Left lung (tissue), 10 donors: ENCODE data around the gene CHAD. TPM values are rescaled to one million over a fixed set of nuclear protein-coding genes. Genes with fewer than 3 reads are reported as not detected.
A peak's percentile ranks its signal among the peaks of the same experiment; 100 is the strongest.

ENCODE experiments used
- ATAC-seq: fragments of 200-7000 bp; cut with Tn5 transposase; one replicate; pipeline ENCODE4 v1.9.1; 2020; ENCODE audit warnings: moderate library complexity
- DNase-seq, 4 donors: peaks; one replicate each; pipeline ENCODE4 v3.0.0-alpha.2; 2013 to 2020
- H3K27ac ChIP-seq, 2 donors: fragments of 200-600 bp; sonication (generic) in 1 of 2; one replicate each; pipeline versions ENCODE4 v1.5.0 to v1.8.0; 2020 to 2021
- H3K27me3 ChIP-seq, 2 donors: fragments of 200-600 bp; sonication (generic) in 1 of 2; one replicate each; pipeline versions ENCODE4 v1.5.0 to v1.8.0; 2020 to 2021
- H3K36me3 ChIP-seq, 2 donors: fragments of 200-600 bp; sonication (generic) in 1 of 2; one replicate each; pipeline versions ENCODE4 v1.5.0 to v1.8.0; 2020 to 2021
- H3K4me1 ChIP-seq, 2 donors: fragments of 200-600 bp; one replicate each; pipeline ENCODE4 v1.8.0; 2021
- H3K4me3 ChIP-seq, 2 donors: fragments of 200-600 bp; sonication (generic) in 1 of 2; one replicate each; pipeline versions ENCODE4 v1.5.0 to v1.8.0; 2020 to 2021; ENCODE audit warnings: mild to moderate bottlenecking in 1 of 2
- H3K9me3 ChIP-seq, 2 donors: fragments of 200-600 bp; sonication (generic) in 1 of 2; one replicate each; pipeline versions ENCODE4 v1.5.0 to v1.8.0; 2020 to 2021
- intact Hi-C, 2 donors: fragments of 100-400 bp; cut with DNase I; formaldehyde crosslinking; loops; one replicate each; pipeline versions ENCODE4 v1.11.2 to v1.14.2; 2022
- polyA plus RNA-seq, 6 donors: library from polyadenylated mRNA; unstranded; fragments of 120-200 nt; gene quantifications; one replicate each; pipeline ENCODE4 v1.2.1, GENCODE V29; 2013; ENCODE audit not compliant: insufficient read length in 6 of 6
- total RNA-seq, 2 donors: library from RNA; stranded (reverse); fragmentation: NEBNext Ultra II Directional; extraction: Animal tissue kit (Norgen Biotek cat#: 25700); gene quantifications; one replicate each; pipeline ENCODE4 v1.2.1, GENCODE V29; 2021
- TF ChIP-seq, protein P1 (sequence below), 2 donors: fragments of 200-600 bp; sonication (generic) in 1 of 2; IDR thresholded peaks; one replicate each; pipeline versions ENCODE4 v1.5.0 to v1.8.0; 2021; ENCODE audit warnings: antibody characterized with exemption in 2 of 2
- donor health status: DM: no; HTN: yes; CAD: no.
- donor health status: DM: no; HTN: no; CAD: no.

CHAD gene
- total and polyA plus RNA-seq, 8 donors, result 0.17 to 9.8 (median 5.2) TPM

DNA sequence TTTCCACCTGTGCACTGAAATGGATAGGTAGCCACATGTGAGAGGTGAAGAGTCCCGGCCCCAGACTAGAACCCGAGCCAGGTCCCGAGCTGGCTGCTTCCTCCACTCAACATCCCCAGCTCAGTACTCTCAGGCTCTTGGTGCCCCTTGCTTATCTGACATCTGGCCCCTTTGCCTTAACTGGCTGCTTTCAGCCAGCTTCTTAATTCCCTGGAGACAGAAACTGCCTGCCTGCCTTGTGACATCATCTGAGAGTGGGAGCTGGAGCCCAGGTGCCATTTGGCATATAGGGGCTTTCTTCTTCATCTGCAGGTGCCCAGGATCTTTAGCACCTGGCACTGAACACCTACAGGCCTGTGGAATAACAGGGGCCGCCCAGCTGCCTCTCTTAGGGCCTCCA lies 8.9 kb downstream of the CHAD start:
- TF ChIP-seq, protein P1, sequence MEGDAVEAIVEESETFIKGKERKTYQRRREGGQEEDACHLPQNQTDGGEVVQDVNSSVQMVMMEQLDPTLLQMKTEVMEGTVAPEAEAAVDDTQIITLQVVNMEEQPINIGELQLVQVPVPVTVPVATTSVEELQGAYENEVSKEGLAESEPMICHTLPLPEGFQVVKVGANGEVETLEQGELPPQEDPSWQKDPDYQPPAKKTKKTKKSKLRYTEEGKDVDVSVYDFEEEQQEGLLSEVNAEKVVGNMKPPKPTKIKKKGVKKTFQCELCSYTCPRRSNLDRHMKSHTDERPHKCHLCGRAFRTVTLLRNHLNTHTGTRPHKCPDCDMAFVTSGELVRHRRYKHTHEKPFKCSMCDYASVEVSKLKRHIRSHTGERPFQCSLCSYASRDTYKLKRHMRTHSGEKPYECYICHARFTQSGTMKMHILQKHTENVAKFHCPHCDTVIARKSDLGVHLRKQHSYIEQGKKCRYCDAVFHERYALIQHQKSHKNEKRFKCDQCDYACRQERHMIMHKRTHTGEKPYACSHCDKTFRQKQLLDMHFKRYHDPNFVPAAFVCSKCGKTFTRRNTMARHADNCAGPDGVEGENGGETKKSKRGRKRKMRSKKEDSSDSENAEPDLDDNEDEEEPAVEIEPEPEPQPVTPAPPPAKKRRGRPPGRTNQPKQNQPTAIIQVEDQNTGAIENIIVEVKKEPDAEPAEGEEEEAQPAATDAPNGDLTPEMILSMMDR (IDR thresholded peaks at IDR 0.05), result no peak
- Histone ChIP-seq H3K4me1 (no peaks in the 10 kb centered on the region), H3K27ac (no peak overlapping the region), H3K36me3 (peaks cover 0 to 12% of the 10 kb centered on the region in 2 donors), H3K27me3 (no peaks in the 10 kb centered on the region), H3K9me3 (no peaks in the 10 kb centered on the region), H3K4me3 (no peak overlapping the region)
- DNase-seq (no peak), ATAC-seq (no peak)
- intact Hi-C loops, result no loop called here

DNA sequence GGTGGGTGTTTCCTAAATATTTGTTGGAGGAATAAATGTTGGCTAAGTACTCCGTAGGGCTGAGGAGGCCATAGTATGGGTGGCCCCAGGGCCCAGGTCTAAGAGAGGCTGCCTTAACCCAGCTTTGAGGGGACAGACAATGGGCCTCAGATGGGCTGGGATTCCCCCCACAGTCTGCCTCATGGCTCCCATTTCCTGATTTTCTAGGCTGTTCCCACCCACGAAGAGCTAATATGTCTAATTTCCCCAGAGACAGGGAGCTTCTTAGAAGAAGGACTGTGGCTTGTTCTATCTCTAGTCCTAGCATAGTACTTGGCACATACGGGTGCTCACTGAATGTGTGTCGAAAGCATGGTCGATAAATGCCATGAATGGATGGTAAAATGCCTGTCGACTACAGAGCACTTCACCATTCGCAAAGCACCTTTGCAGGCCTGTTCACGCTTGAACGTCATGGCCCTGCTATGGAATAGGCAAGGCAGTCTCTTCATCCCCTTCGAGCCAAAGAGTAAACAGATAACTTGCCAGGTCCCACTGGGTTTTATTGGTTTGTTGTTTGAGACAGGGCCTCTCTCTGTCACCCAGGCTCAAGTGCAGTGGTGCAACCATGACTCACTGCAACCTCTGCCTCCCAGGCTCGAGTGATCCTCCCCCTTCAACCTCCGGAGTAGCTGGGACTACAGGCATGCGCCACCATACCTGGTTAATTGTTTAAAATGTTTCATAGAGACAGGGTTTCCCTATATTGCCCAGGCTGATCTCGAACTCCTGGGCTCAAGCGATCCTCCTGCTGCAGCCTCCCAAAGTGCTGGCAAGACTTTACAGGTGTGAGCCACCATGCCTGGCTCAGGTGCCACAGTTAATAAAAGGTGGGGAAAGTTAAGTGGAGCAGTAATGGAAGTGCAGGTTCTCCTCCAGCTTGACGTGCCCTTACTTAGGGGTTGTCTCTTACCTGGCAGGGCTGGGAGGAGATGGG lies 9.7 kb downstream of the CHAD start:
- Histone ChIP-seq H3K9me3 (no peaks in the 10 kb centered on the region), H3K36me3 (peaks cover 0 to 12% of the 10 kb centered on the region in 2 donors), H3K4me1 (no peaks in the 10 kb centered on the region), H3K27ac (no peak overlapping the region), H3K4me3 (no peak overlapping the region), H3K27me3 (no peaks in the 10 kb centered on the region)
- intact Hi-C loops, result no loop called here
- TF ChIP-seq, protein P1 (IDR thresholded peaks at IDR 0.05), result no peak
- DNase-seq (no peak), ATAC-seq (peak; percentile 65)

DNA sequence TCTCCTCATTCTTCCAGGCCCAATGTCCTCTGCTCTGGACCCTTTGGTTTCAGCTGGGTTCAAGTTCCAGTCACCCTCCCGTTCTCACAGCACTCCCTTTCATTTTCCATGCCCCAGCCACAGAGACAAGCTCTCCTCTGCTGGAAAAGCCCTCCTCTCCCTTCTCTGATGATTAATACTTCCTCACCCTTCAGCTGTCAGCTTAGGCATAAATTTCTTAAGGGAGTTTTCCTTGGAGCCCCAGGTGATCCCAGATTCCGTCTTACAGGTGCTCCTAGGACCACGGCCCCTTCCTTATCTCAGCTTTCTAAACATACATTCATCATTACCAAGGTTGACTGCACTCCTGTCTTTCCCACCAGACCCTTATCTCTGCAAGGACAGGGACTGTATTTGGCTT lies 10.4 kb downstream of the CHAD start:
- intact Hi-C loops, result no loop called here
- peaks cover 0 to 1% of the 10 kb centered on the region in 2 donors for H3K4me1 ChIP-seq
- no peak for ATAC-seq
- TF ChIP-seq, protein P1 (IDR thresholded peaks at IDR 0.05), result no peak
- H3K36me3 ChIP-seq, result peaks cover 0 to 12% of the 10 kb centered on the region in 2 donors
- no peaks in the 10 kb centered on the region for H3K27me3 ChIP-seq
- no peak overlapping the region for H3K27ac ChIP-seq
- no peaks in the 10 kb centered on the region for H3K9me3 ChIP-seq
- no peak overlapping the region for H3K4me3 ChIP-seq
- DNase-seq, result no peak

DNA sequence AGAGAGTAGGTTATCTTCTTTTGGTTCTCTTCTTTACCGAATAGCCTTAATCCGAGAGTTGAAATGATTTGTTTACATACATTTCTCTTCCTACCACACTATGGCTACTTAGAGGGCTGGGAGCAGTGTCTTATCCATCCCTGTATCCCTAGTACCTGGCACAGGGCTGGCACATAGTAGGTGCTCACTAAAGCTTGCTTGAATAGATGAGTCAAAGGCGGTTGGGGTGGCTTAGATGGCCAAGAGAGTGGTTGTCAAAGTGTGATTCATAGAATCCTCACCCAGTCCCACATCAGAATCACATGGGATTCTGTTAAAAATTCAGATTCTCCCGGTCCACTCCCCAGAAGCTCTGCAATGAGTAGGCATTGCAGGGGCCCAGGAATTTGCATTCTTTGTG lies 11.1 kb downstream of the CHAD start:
- Histone ChIP-seq H3K4me1 (peaks cover 0 to 8% of the 10 kb centered on the region in 2 donors), H3K36me3 (peaks cover 0 to 6% of the 10 kb centered on the region in 2 donors), H3K4me3 (no peak overlapping the region), H3K9me3 (no peaks in the 10 kb centered on the region), H3K27me3 (no peaks in the 10 kb centered on the region), H3K27ac (no peak overlapping the region)
- no peak for DNase-seq
- TF ChIP-seq, protein P1 (IDR thresholded peaks at IDR 0.05), result no peak
- intact Hi-C loops, result no loop called here
- ATAC-seq, result no peak

DNA sequence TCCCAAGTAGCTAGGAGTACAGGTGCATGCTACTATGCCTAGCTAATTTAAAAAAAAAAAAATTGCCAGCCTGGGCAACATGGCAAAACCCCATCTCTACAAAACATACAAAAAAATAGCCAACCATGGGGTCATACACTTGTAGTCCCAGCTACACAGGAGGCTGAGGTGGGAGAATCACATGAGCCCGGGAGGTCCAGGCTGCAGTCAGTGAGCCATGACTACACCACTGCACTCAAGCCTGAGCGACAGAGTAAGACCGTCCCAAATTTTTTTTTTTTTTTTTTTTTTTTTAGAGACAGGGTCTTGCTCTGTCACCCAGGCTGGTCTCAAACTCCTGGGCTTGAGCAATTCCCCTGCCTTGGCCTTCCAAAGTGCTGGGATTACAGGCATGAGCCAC lies 14.8 kb downstream of the CHAD start:
- peaks cover 3 to 18% of the 10 kb centered on the region in 2 donors for H3K4me1 ChIP-seq
- H3K9me3 ChIP-seq, result no peaks in the 10 kb centered on the region
- TF ChIP-seq, protein P1 (IDR thresholded peaks at IDR 0.05), result no peak
- DNase-seq (no peak), ATAC-seq (no peak)
- no peak overlapping the region for H3K27ac ChIP-seq
- intact Hi-C loops, result no loop called here
- no peak overlapping the region for H3K4me3 ChIP-seq
- no peaks in the 10 kb centered on the region for H3K27me3 ChIP-seq
- H3K36me3 ChIP-seq, result no peaks in the 10 kb centered on the region
